ENCODE data around the gene ZNF514. TPM values are rescaled to one million over a fixed set of nuclear protein-coding genes. Genes with fewer than 3 reads are reported as not detected.

The ZNF514 gene
- total and polyA plus RNA-seq, 2 donors (not counting 1 experiment from before 2014, with no cell fraction given) = 15.5 to 37.0 TPM

DNA sequence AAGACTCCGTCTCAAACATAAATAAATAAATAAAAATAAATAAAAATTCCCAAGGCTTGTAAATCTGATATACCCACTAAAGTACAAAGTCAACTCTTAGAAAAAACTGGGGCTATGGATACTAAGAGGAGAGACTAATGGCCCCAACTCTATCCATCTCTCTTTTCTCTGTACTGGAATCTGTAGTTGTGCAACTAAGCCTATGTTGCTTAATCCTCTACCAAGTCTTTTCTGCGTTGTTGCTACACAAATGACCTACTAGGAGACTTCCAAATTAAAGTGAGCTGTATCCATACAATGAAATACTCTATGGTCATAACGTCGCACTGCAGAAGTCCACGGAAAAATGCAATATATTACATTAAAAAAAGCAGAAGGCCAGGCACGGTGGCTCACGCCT, 46.2 kb downstream of the ZNF514 start:
- 90% methylated on average over 2 of the region's 7 CpGs for WGBS (ENCODE audit: insufficient coverage)
- Histone ChIP-seq H3K36me3 (replicated peaks in 1 of 2; ENCODE audit: control extremely low read depth in 1 of 2, control insufficient read depth in 1 of 2, extremely low read depth in 1 of 2, insufficient read depth in 2 of 2, low read length in 1 of 2) (peaks cover 14 to 53% of the 10 kb centered on the region in 2 experiments), H3K4me2 (replicated peaks; ENCODE audit: low read depth, low read length, poor library complexity, severe bottlenecking) (no peak overlapping the region), H2AFZ (ENCODE audit: insufficient read depth, low read depth, low read length, poor library complexity, severe bottlenecking) (no peak overlapping the region), H3K9me3 (ENCODE audit: control extremely low read depth in 1 of 3, control insufficient read depth in 2 of 3, insufficient read depth in 1 of 3, low read length in 2 of 3) (no peaks in the 10 kb centered on the region), H3K4me3 (ENCODE audit: control extremely low read depth in 1 of 5, extremely low read depth in 1 of 5, insufficient read depth in 1 of 5, low read depth in 2 of 5, low read length in 4 of 5) (no peak overlapping the region), H3K27me3 (replicated peaks in 1 of 4; ENCODE audit: control extremely low read depth in 1 of 4, control insufficient read depth in 3 of 4, insufficient read depth in 4 of 4, low read length in 3 of 4) (no peaks in the 10 kb centered on the region), H3K4me1 (ENCODE audit: control insufficient read depth in 2 of 2, insufficient read depth in 2 of 2, low read length in 2 of 2) (peaks cover 0 to 4% of the 10 kb centered on the region in 2 donors), H3K9ac (ENCODE audit: low read length) (no peak overlapping the region), H3K79me2 (ENCODE audit: control insufficient read depth, insufficient read depth, low read length) (peaks cover 4% of the 10 kb centered on the region), H4K20me1 (ENCODE audit: control insufficient read depth, insufficient read depth, low read length, poor library complexity, severe bottlenecking) (no peaks in the 10 kb centered on the region), H3K27ac (ENCODE audit: low read length in 2 of 2) (no peak overlapping the region)
- H3K9me3 Mint-ChIP-seq (ENCODE audit: insufficient read depth) = no peaks in the 10 kb centered on the region
- CTCF ChIA-PET = no interaction called here
- peaks cover 13% of the 10 kb centered on the region for H3K4me1 Mint-ChIP-seq
- ATAC-seq (ENCODE audit: low read depth) = no peak
- POLR2A ChIA-PET = interaction anchor here (0.7 kb wide), 2 partner anchors 32 to 93 kb away, joined by 8 to 10 read pairs; no protein-coding TSS in a partner anchor
- no peak for TF ChIP-seq CTCF (IDR thresholded peaks at IDR 0.05)
- no peak for TF ChIP-seq EZH2 (IDR thresholded peaks at IDR 0.05; ENCODE audit: borderline replicate concordance, insufficient read depth, low read depth, low read length, poor library complexity, severe bottlenecking)
- H3K4me3 Mint-ChIP-seq = no peak overlapping the region
- intact Hi-C loops (cut with micrococcal nuclease) = no loop called here
- no peaks in the 10 kb centered on the region for H3K27me3 Mint-ChIP-seq
- H3K27ac Mint-ChIP-seq = no peak overlapping the region
- no peak for DNase-seq

DNA sequence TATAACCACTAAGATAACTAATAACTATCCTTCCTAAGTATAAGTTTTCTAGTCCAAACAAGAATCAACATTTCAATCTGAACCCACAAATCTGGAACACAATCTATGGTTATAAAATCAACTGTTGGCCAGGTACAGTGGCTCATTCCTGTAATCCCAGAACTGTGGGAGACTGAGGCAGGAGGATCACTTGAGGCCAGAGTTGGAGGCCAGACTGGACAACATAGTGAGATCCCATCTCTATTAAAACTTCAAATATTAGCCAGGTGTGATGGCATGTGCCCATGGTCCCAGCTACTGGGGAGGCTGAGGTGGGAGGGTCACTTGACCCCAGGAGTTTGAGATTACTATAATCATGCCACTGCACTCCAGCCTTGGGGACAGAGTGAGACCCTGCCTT, 49.3 kb downstream of the ZNF514 start:
- no peak overlapping the region for H3K27ac Mint-ChIP-seq
- peaks cover 4% of the 10 kb centered on the region for H3K79me2 ChIP-seq (ENCODE audit: control insufficient read depth, insufficient read depth, low read length)
- no peak overlapping the region for H3K27ac ChIP-seq (ENCODE audit: low read length in 2 of 2)
- no peaks in the 10 kb centered on the region for H4K20me1 ChIP-seq (ENCODE audit: control insufficient read depth, insufficient read depth, low read length, poor library complexity, severe bottlenecking)
- no peak overlapping the region for H2AFZ ChIP-seq (ENCODE audit: insufficient read depth, low read depth, low read length, poor library complexity, severe bottlenecking)
- peaks cover 15 to 79% of the 10 kb centered on the region in 2 experiments for H3K36me3 ChIP-seq (replicated peaks in 1 of 2; ENCODE audit: control extremely low read depth in 1 of 2, control insufficient read depth in 1 of 2, extremely low read depth in 1 of 2, insufficient read depth in 2 of 2, low read length in 1 of 2)
- no peak overlapping the region for H3K4me2 ChIP-seq (replicated peaks; ENCODE audit: low read depth, low read length, poor library complexity, severe bottlenecking)
- H3K27me3 ChIP-seq (replicated peaks in 1 of 4; ENCODE audit: control extremely low read depth in 1 of 4, control insufficient read depth in 3 of 4, insufficient read depth in 4 of 4, low read length in 3 of 4) = no peaks in the 10 kb centered on the region
- no peak for DNase-seq
- H3K4me1 ChIP-seq (ENCODE audit: control insufficient read depth in 2 of 2, insufficient read depth in 2 of 2, low read length in 2 of 2) = no peaks in the 10 kb centered on the region
- POLR2A ChIA-PET = no interaction called here
- TF ChIP-seq CTCF (IDR thresholded peaks at IDR 0.05) = no peak
- no peak for TF ChIP-seq EZH2 (IDR thresholded peaks at IDR 0.05; ENCODE audit: borderline replicate concordance, insufficient read depth, low read depth, low read length, poor library complexity, severe bottlenecking)
- H3K4me3 ChIP-seq (ENCODE audit: control extremely low read depth in 1 of 5, extremely low read depth in 1 of 5, insufficient read depth in 1 of 5, low read depth in 2 of 5, low read length in 4 of 5) = no peak overlapping the region
- no peak overlapping the region for H3K4me3 Mint-ChIP-seq
- no peaks in the 10 kb centered on the region for H3K9me3 Mint-ChIP-seq (ENCODE audit: insufficient read depth)
- no peak for ATAC-seq (ENCODE audit: low read depth)
- intact Hi-C loops (cut with micrococcal nuclease) = no loop called here
- H3K9ac ChIP-seq (ENCODE audit: low read length) = no peak overlapping the region
- CTCF ChIA-PET = no interaction called here
- H3K9me3 ChIP-seq (ENCODE audit: control extremely low read depth in 1 of 3, control insufficient read depth in 2 of 3, insufficient read depth in 1 of 3, low read length in 2 of 3) = no peaks in the 10 kb centered on the region
- peaks cover 3% of the 10 kb centered on the region for H3K4me1 Mint-ChIP-seq
- no peaks in the 10 kb centered on the region for H3K27me3 Mint-ChIP-seq
